ENCODE measurements around the gene STX7.

DNA sequence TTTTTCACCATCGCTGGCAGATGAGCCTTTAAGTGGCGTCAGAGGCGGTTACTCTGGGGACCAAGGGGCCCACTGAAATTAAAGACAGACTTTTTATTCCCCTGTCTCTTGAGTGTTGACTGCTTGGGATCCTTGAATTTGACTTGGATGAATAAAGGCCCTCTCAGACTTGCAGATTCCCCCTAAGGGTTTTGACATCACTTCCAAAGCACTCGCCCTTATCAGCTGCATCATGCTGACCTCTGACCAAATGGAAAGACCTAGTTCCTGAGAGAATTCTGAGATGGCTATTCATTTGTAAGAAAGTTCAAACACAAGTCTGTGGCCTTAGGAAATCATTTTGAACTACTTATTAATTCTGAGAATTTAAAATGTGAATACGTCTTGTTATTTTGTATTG, 98.2 kb downstream of the STX7 start:
- TF ChIP-seq POLR2A (IDR thresholded peaks at IDR 0.05), result no peak
- TF ChIP-seq, protein P1, sequence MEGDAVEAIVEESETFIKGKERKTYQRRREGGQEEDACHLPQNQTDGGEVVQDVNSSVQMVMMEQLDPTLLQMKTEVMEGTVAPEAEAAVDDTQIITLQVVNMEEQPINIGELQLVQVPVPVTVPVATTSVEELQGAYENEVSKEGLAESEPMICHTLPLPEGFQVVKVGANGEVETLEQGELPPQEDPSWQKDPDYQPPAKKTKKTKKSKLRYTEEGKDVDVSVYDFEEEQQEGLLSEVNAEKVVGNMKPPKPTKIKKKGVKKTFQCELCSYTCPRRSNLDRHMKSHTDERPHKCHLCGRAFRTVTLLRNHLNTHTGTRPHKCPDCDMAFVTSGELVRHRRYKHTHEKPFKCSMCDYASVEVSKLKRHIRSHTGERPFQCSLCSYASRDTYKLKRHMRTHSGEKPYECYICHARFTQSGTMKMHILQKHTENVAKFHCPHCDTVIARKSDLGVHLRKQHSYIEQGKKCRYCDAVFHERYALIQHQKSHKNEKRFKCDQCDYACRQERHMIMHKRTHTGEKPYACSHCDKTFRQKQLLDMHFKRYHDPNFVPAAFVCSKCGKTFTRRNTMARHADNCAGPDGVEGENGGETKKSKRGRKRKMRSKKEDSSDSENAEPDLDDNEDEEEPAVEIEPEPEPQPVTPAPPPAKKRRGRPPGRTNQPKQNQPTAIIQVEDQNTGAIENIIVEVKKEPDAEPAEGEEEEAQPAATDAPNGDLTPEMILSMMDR (IDR thresholded peaks at IDR 0.05), result no peak

All from uterus (tissue), 2 donors.